HepG2 (cell line): ENCODE results near the gene NAA38. TPM values are rescaled to one million over a fixed set of nuclear protein-coding genes. Genes with fewer than 3 reads are reported as not detected.

Experiments
- ATF7 ChIP-seq, 2 experiments: fragments of 450-650 bp in 1 of 2; sonication (generic) in 1 of 2; formaldehyde crosslinking in 1 of 2; IDR thresholded peaks; 2 replicates each; pipeline versions ENCODE4 v1.4.0 to v1.6.1; 2016 to 2020; ENCODE audit warnings: antibody characterized with exemption in 1 of 2, mild to moderate bottlenecking in 1 of 2, missing genetic modification reagents in 1 of 2
- BORCS8-MEF2B ChIP-seq: sonication (generic); formaldehyde crosslinking; IDR thresholded peaks from 2 replicates; pipeline ENCODE4 v1.8.0; 2022; ENCODE audit warnings: mild to moderate bottlenecking, missing genetic modification reagents
- DMAP1 ChIP-seq: IDR thresholded peaks from 2 replicates; pipeline ENCODE4 v1.6.1; 2016
- HOXA7 ChIP-seq: sonication (generic); formaldehyde crosslinking; IDR thresholded peaks from 2 replicates; pipeline ENCODE4 v1.8.1; 2022; ENCODE audit warnings: mild to moderate bottlenecking, missing genetic modification reagents, moderate library complexity
- KDM5A ChIP-seq: fragments of 200-600 bp; sonication (generic); IDR thresholded peaks from 2 replicates; pipeline ENCODE4 v1.7.0; 2018; ENCODE audit warnings: antibody characterized with exemption, mild to moderate bottlenecking, low read length, borderline replicate concordance
- KLF11 ChIP-seq: IDR thresholded peaks from 2 replicates; pipeline ENCODE4 v1.6.1; 2016; ENCODE audit warnings: missing compliant biosample characterization
- KLF12 ChIP-seq: sonication (generic); formaldehyde crosslinking; IDR thresholded peaks from 2 replicates; pipeline ENCODE4 v1.4.0; 2020; ENCODE audit warnings: missing genetic modification reagents, borderline replicate concordance
- NCOA1 ChIP-seq: sonication (generic); formaldehyde crosslinking; IDR thresholded peaks from 2 replicates; pipeline ENCODE4 v1.9.0; 2021; ENCODE audit warnings: missing genetic modification reagents
- PCBP1 ChIP-seq: fragments of 200-400 bp; formaldehyde crosslinking; IDR thresholded peaks from 2 replicates; pipeline ENCODE4 v1.6.1; 2017; ENCODE audit warnings: mild to moderate bottlenecking, low read depth, low read length, borderline replicate concordance
- RBFOX2 ChIP-seq: fragments of 200-400 bp; formaldehyde crosslinking; IDR thresholded peaks from 2 replicates; pipeline ENCODE4 v1.6.1; 2017; ENCODE audit warnings: low read depth, mild to moderate bottlenecking, low read length
- SIX4 ChIP-seq: sonication (generic); formaldehyde crosslinking; IDR thresholded peaks from 2 replicates; pipeline ENCODE4 v1.4.0; 2020; ENCODE audit warnings: missing genetic modification reagents
- ZNF180 ChIP-seq: sonication (generic); formaldehyde crosslinking; IDR thresholded peaks from 2 replicates; pipeline ENCODE4 v1.4.0; 2020; ENCODE audit warnings: low read depth, missing genetic modification reagents, borderline replicate concordance
- ZNF224 ChIP-seq: sonication (generic); formaldehyde crosslinking; IDR thresholded peaks from 2 replicates; pipeline ENCODE4 v1.5.0; 2020; ENCODE audit warnings: mild to moderate bottlenecking, missing genetic modification reagents
- polyA plus RNA-seq, 8 experiments: library from polyadenylated mRNA; depleted of rRNA in 3 of 8; stranded (reverse) in 7 of 8; unstranded in 1 of 8; fragments of >200 nt; fragmentation: Illumina TruSeq in 4 of 8; extraction: Trizol in 4 of 8; gene quantifications; 2 replicates each; pipeline versions ENCODE4 v1.2.1 to v1.2.3, GENCODE V29; 2011 to 2016; ENCODE audit warnings: low read depth in 4 of 8, missing spikeins in 1 of 8, mixed read lengths in 1 of 8; ENCODE audit not compliant: insufficient read depth in 1 of 8
- total RNA-seq, 5 experiments: library from RNA; depleted of rRNA; stranded (reverse); fragments of >200 nt; fragmentation: Illumina TruSeq; extraction: Trizol; gene quantifications; 2 replicates each; pipeline ENCODE4 v1.2.3, GENCODE V29; 2016; ENCODE audit warnings: low read depth in 1 of 5
- TF ChIP-seq, protein P1 (sequence below): sonication (generic); formaldehyde crosslinking; IDR thresholded peaks from 2 replicates; pipeline ENCODE4 v1.5.0; 2020; ENCODE audit warnings: mild to moderate bottlenecking, missing genetic modification reagents, borderline replicate concordance
- TF ChIP-seq, protein P2 (sequence below): sonication (generic); formaldehyde crosslinking; IDR thresholded peaks from 2 replicates; pipeline ENCODE4 v1.5.1; 2020; ENCODE audit warnings: mild to moderate bottlenecking, missing genetic modification reagents, borderline replicate concordance
- TF ChIP-seq, protein P3 (sequence below): sonication (generic); formaldehyde crosslinking; IDR thresholded peaks from 2 replicates; pipeline ENCODE4 v1.5.0; 2020; ENCODE audit warnings: mild to moderate bottlenecking, missing genetic modification reagents
- TF ChIP-seq, protein P4 (sequence below): sonication (generic); formaldehyde crosslinking; IDR thresholded peaks from 2 replicates; pipeline ENCODE4 v1.4.0; 2020; ENCODE audit warnings: missing genetic modification reagents, borderline replicate concordance

NAA38 gene
- total and polyA plus RNA-seq, 2 of the 13 experiments (the other 11 are each of a cell fraction or from before 2014, with no cell fraction given), result 46.9 to 91.6 TPM

DNA sequence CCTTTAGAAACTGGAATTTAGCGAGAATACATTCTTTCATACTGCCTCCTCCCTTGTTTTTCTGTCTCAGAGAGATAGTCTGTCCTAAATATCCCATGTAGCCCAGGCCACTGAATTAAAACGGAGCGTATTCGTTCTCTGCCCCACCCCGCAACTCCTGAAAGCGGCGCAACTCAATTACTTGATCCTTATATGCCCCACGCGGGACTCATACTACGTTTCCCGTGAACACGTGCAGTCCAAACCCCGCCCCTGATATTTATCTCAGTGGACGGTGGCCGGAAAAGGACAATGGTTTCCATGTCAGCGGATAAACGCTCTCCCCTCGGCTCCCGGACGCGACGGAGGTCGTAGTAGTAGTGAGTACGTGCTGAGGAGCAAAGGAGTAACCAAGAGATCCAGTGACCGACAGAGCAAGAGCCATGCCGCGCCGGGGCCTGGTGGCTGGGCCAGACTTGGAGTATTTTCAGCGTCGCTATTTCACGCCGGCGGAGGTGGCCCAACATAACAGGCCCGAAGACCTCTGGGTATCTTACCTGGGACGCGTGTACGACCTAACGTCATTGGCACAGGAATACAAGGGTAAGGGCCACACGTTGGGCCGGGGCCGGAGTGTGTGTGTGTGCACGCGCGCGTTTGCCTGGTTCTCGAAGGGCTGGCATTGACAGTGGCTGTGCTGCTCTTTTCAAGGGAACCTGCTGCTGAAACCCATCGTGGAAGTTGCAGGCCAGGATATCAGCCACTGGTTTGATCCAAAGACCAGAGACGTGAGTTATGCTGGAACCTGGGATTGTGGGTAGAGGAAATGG lies 558 bp upstream of the NAA38 start, which contains the start of gene CYB5D1 (continued):
- no peak for TF ChIP-seq NCOA1 (CRISPR knock-in tag)
- no peak for TF ChIP-seq RBFOX2
- TF ChIP-seq, protein P1, sequence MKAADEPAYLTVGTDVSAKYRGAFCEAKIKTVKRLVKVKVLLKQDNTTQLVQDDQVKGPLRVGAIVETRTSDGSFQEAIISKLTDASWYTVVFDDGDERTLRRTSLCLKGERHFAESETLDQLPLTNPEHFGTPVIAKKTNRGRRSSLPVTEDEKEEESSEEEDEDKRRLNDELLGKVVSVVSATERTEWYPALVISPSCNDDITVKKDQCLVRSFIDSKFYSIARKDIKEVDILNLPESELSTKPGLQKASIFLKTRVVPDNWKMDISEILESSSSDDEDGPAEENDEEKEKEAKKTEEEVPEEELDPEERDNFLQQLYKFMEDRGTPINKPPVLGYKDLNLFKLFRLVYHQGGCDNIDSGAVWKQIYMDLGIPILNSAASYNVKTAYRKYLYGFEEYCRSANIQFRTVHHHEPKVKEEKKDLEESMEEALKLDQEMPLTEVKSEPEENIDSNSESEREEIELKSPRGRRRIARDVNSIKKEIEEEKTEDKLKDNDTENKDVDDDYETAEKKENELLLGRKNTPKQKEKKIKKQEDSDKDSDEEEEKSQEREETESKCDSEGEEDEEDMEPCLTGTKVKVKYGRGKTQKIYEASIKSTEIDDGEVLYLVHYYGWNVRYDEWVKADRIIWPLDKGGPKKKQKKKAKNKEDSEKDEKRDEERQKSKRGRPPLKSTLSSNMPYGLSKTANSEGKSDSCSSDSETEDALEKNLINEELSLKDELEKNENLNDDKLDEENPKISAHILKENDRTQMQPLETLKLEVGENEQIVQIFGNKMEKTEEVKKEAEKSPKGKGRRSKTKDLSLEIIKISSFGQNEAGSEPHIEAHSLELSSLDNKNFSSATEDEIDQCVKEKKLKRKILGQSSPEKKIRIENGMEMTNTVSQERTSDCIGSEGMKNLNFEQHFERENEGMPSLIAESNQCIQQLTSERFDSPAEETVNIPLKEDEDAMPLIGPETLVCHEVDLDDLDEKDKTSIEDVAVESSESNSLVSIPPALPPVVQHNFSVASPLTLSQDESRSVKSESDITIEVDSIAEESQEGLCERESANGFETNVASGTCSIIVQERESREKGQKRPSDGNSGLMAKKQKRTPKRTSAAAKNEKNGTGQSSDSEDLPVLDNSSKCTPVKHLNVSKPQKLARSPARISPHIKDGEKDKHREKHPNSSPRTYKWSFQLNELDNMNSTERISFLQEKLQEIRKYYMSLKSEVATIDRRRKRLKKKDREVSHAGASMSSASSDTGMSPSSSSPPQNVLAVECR, result peak; percentile 94
- no peak for TF ChIP-seq KLF11
- TF ChIP-seq DMAP1, result no peak
- no peak for TF ChIP-seq BORCS8-MEF2B (CRISPR knock-in tag)
- TF ChIP-seq HOXA7 (CRISPR knock-in tag), result no peak
- peak; percentile 95; the same call in 1 of the 2 replicates for TF ChIP-seq KDM5A
- TF ChIP-seq ZNF180, result no peak
- no peak for TF ChIP-seq ATF7 (IDR thresholded peaks at IDR 0.05)
- TF ChIP-seq ATF7 (CRISPR knock-in tag; IDR thresholded peaks at IDR 0.05), result no peak
- TF ChIP-seq PCBP1, result no peak
- no peak for TF ChIP-seq ZNF224 (CRISPR knock-in tag)
- TF ChIP-seq, protein P2, sequence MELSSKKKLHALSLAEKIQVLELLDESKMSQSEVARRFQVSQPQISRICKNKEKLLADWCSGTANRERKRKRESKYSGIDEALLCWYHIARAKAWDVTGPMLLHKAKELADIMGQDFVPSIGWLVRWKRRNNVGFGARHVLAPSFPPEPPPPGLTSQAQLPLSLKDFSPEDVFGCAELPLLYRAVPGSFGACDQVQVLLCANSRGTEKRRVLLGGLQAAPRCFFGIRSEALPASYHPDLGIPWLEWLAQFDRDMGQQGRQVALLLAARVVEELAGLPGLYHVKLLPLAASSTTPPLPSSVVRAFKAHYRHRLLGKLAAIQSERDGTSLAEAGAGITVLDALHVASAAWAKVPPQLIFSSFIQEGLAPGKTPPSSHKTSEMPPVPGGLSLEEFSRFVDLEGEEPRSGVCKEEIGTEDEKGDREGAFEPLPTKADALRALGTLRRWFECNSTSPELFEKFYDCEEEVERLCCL (CRISPR knock-in tag), result no peak
- TF ChIP-seq, protein P3, sequence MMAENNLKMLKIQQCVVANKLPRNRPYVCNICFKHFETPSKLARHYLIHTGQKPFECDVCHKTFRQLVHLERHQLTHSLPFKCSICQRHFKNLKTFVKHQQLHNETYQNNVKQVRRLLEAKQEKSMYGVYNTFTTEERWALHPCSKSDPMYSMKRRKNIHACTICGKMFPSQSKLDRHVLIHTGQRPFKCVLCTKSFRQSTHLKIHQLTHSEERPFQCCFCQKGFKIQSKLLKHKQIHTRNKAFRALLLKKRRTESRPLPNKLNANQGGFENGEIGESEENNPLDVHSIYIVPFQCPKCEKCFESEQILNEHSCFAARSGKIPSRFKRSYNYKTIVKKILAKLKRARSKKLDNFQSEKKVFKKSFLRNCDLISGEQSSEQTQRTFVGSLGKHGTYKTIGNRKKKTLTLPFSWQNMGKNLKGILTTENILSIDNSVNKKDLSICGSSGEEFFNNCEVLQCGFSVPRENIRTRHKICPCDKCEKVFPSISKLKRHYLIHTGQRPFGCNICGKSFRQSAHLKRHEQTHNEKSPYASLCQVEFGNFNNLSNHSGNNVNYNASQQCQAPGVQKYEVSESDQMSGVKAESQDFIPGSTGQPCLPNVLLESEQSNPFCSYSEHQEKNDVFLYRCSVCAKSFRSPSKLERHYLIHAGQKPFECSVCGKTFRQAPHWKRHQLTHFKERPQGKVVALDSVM, result no peak
- no peak for TF ChIP-seq SIX4 (CRISPR knock-in tag)
- TF ChIP-seq, protein P4, sequence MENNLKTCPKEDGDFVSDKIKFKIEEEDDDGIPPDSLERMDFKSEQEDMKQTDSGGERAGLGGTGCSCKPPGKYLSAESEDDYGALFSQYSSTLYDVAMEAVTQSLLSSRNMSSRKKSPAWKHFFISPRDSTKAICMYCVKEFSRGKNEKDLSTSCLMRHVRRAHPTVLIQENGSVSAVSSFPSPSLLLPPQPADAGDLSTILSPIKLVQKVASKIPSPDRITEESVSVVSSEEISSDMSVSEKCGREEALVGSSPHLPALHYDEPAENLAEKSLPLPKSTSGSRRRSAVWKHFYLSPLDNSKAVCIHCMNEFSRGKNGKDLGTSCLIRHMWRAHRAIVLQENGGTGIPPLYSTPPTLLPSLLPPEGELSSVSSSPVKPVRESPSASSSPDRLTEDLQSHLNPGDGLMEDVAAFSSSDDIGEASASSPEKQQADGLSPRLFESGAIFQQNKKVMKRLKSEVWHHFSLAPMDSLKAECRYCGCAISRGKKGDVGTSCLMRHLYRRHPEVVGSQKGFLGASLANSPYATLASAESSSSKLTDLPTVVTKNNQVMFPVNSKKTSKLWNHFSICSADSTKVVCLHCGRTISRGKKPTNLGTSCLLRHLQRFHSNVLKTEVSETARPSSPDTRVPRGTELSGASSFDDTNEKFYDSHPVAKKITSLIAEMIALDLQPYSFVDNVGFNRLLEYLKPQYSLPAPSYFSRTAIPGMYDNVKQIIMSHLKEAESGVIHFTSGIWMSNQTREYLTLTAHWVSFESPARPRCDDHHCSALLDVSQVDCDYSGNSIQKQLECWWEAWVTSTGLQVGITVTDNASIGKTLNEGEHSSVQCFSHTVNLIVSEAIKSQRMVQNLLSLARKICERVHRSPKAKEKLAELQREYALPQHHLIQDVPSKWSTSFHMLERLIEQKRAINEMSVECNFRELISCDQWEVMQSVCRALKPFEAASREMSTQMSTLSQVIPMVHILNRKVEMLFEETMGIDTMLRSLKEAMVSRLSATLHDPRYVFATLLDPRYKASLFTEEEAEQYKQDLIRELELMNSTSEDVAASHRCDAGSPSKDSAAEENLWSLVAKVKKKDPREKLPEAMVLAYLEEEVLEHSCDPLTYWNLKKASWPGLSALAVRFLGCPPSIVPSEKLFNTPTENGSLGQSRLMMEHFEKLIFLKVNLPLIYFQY, result 0 out of 2 replicates have a peak, but pooled peaks have one; percentile 8
- TF ChIP-seq KLF12 (CRISPR knock-in tag), result no peak
